ENCODE data around the gene PTPRS. TPM values are rescaled to one million over a fixed set of nuclear protein-coding genes. Genes with fewer than 3 reads are reported as not detected.

Gene PTPRS
- polyA plus RNA-seq, 4 donors: under 0.01 to 12.5 (median 6.6) TPM

- no peaks in the 10 kb centered on the region for H3K27me3 ChIP-seq (ENCODE audit: control insufficient read depth in 3 of 3, insufficient read depth in 3 of 3, low read length in 3 of 3)
- H3K9me3 ChIP-seq (ENCODE audit: control insufficient read depth in 2 of 2, insufficient read depth in 1 of 2, low read depth in 1 of 2, low read length in 1 of 2): no peaks in the 10 kb centered on the region
- H3K36me3 ChIP-seq (ENCODE audit: control insufficient read depth in 3 of 3, insufficient read depth in 2 of 3, low read depth in 1 of 3, low read length in 3 of 3): no peaks in the 10 kb centered on the region
- no peak overlapping the region for H3K4me3 ChIP-seq (ENCODE audit: low read depth in 1 of 3, low read length in 3 of 3)
- DNase-seq: no peak
- no peak overlapping the region for H3K27ac ChIP-seq (ENCODE audit: low read depth in 1 of 3, low read length in 2 of 3)
- no peaks in the 10 kb centered on the region for H3K4me1 ChIP-seq (ENCODE audit: control insufficient read depth in 3 of 3, insufficient read depth in 2 of 3, low read depth in 1 of 3, low read length in 2 of 3)
- WGBS, 3 donors: 58 to 64% (median 62%) methylated on average over 9 of the region's 9 CpGs
- no peak for FAIRE-seq
These were observed 19.6 kb upstream of the PTPRS start for GRCh38 chr19:5360003-5360780.

GRCh38 chr19:5358173-5358800, 17.7 kb upstream of the PTPRS start:
- no peaks in the 10 kb centered on the region for H3K4me1 ChIP-seq (ENCODE audit: control insufficient read depth in 3 of 3, insufficient read depth in 2 of 3, low read depth in 1 of 3, low read length in 2 of 3)
- no peak overlapping the region for H3K27ac ChIP-seq (ENCODE audit: low read depth in 1 of 3, low read length in 2 of 3)
- FAIRE-seq (no peak), DNase-seq (no peak)
- no peak overlapping the region for H3K4me3 ChIP-seq (ENCODE audit: low read depth in 1 of 3, low read length in 3 of 3)
- 56 to 64% (median 63%) methylated on average over 9 of the region's 9 CpGs for WGBS, 3 donors
- H3K27me3 ChIP-seq (ENCODE audit: control insufficient read depth in 3 of 3, insufficient read depth in 3 of 3, low read length in 3 of 3): peaks cover 0 to 3% (median 0%) of the 10 kb centered on the region in 3 donors
- no peaks in the 10 kb centered on the region for H3K36me3 ChIP-seq (ENCODE audit: control insufficient read depth in 3 of 3, insufficient read depth in 2 of 3, low read depth in 1 of 3, low read length in 3 of 3)
- no peaks in the 10 kb centered on the region for H3K9me3 ChIP-seq (ENCODE audit: control insufficient read depth in 2 of 2, insufficient read depth in 1 of 2, low read depth in 1 of 2, low read length in 1 of 2)

- no peak for DNase-seq
These were observed 17.0 kb upstream of the PTPRS start for GRCh38 chr19:5357584-5357983.

GRCh38 chr19:5356918-5357317, 16.3 kb upstream of the PTPRS start:
- H3K4me1 ChIP-seq (ENCODE audit: control insufficient read depth in 3 of 3, insufficient read depth in 2 of 3, low read depth in 1 of 3, low read length in 2 of 3): no peaks in the 10 kb centered on the region
- H3K27ac ChIP-seq (ENCODE audit: low read depth in 1 of 3, low read length in 2 of 3): no peak overlapping the region
- H3K27me3 ChIP-seq (ENCODE audit: control insufficient read depth in 3 of 3, insufficient read depth in 3 of 3, low read length in 3 of 3): peaks cover 0 to 3% (median under 1%) of the 10 kb centered on the region in 3 donors
- WGBS, 3 donors: 37 to 49% (median 46%) methylated on average over 13 of the region's 13 CpGs
- FAIRE-seq (no peak), DNase-seq (no peak)
- H3K4me3 ChIP-seq (ENCODE audit: low read depth in 1 of 3, low read length in 3 of 3): no peak overlapping the region
- H3K36me3 ChIP-seq (ENCODE audit: control insufficient read depth in 3 of 3, insufficient read depth in 2 of 3, low read depth in 1 of 3, low read length in 3 of 3): no peaks in the 10 kb centered on the region
- H3K9me3 ChIP-seq (ENCODE audit: control insufficient read depth in 2 of 2, insufficient read depth in 1 of 2, low read depth in 1 of 2, low read length in 1 of 2): no peaks in the 10 kb centered on the region

More at GRCh38 chr19:5357584-5357983, 17.0 kb upstream of the PTPRS start:
- Histone ChIP-seq H3K4me3 (ENCODE audit: low read depth in 1 of 3, low read length in 3 of 3) (no peak overlapping the region), H3K27me3 (ENCODE audit: control insufficient read depth in 3 of 3, insufficient read depth in 3 of 3, low read length in 3 of 3) (peaks cover 0 to 3% (median 0%) of the 10 kb centered on the region in 3 donors), H3K9me3 (ENCODE audit: control insufficient read depth in 2 of 2, insufficient read depth in 1 of 2, low read depth in 1 of 2, low read length in 1 of 2) (no peaks in the 10 kb centered on the region), H3K4me1 (ENCODE audit: control insufficient read depth in 3 of 3, insufficient read depth in 2 of 3, low read depth in 1 of 3, low read length in 2 of 3) (no peaks in the 10 kb centered on the region), H3K36me3 (ENCODE audit: control insufficient read depth in 3 of 3, insufficient read depth in 2 of 3, low read depth in 1 of 3, low read length in 3 of 3) (no peaks in the 10 kb centered on the region), H3K27ac (ENCODE audit: low read depth in 1 of 3, low read length in 2 of 3) (no peak overlapping the region)
- FAIRE-seq: no peak
- WGBS, 3 donors: 62 to 75% (median 72%) methylated on average over 4 of the region's 4 CpGs

- WGBS, 3 donors: 73 to 79% (median 79%) methylated on average over 5 of the region's 5 CpGs
- H3K27me3 ChIP-seq (ENCODE audit: control insufficient read depth in 3 of 3, insufficient read depth in 3 of 3, low read length in 3 of 3): peaks cover 0 to 4% (median 3%) of the 10 kb centered on the region in 3 donors
- H3K4me1 ChIP-seq (ENCODE audit: control insufficient read depth in 3 of 3, insufficient read depth in 2 of 3, low read depth in 1 of 3, low read length in 2 of 3): no peaks in the 10 kb centered on the region
- DNase-seq: no peak
- H3K9me3 ChIP-seq (ENCODE audit: control insufficient read depth in 2 of 2, insufficient read depth in 1 of 2, low read depth in 1 of 2, low read length in 1 of 2): no peaks in the 10 kb centered on the region
- no peaks in the 10 kb centered on the region for H3K36me3 ChIP-seq (ENCODE audit: control insufficient read depth in 3 of 3, insufficient read depth in 2 of 3, low read depth in 1 of 3, low read length in 3 of 3)
- no peak overlapping the region for H3K27ac ChIP-seq (ENCODE audit: low read depth in 1 of 3, low read length in 2 of 3)
- FAIRE-seq: no peak
- H3K4me3 ChIP-seq (ENCODE audit: low read depth in 1 of 3, low read length in 3 of 3): no peak overlapping the region
These were observed 15.8 kb upstream of the PTPRS start for GRCh38 chr19:5356428-5356827.

GRCh38 chr19:5355693-5356092, 15.1 kb upstream of the PTPRS start:
- no peaks in the 10 kb centered on the region for H3K36me3 ChIP-seq (ENCODE audit: control insufficient read depth in 3 of 3, insufficient read depth in 2 of 3, low read depth in 1 of 3, low read length in 3 of 3)
- H3K4me1 ChIP-seq (ENCODE audit: control insufficient read depth in 3 of 3, insufficient read depth in 2 of 3, low read depth in 1 of 3, low read length in 2 of 3): no peaks in the 10 kb centered on the region
- no peak overlapping the region for H3K27ac ChIP-seq (ENCODE audit: low read depth in 1 of 3, low read length in 2 of 3)
- DNase-seq (no peak), FAIRE-seq (no peak)
- H3K4me3 ChIP-seq (ENCODE audit: low read depth in 1 of 3, low read length in 3 of 3): no peak overlapping the region
- H3K27me3 ChIP-seq (ENCODE audit: control insufficient read depth in 3 of 3, insufficient read depth in 3 of 3, low read length in 3 of 3): peaks cover 0 to 4% (median 3%) of the 10 kb centered on the region in 3 donors
- no peaks in the 10 kb centered on the region for H3K9me3 ChIP-seq (ENCODE audit: control insufficient read depth in 2 of 2, insufficient read depth in 1 of 2, low read depth in 1 of 2, low read length in 1 of 2)
- 54 to 71% (median 69%) methylated on average over 5 of the region's 5 CpGs for WGBS, 3 donors

- Histone ChIP-seq H3K4me3 (ENCODE audit: low read depth in 1 of 3, low read length in 3 of 3) (no peak overlapping the region), H3K9me3 (ENCODE audit: control insufficient read depth in 2 of 2, insufficient read depth in 1 of 2, low read depth in 1 of 2, low read length in 1 of 2) (no peaks in the 10 kb centered on the region), H3K36me3 (ENCODE audit: control insufficient read depth in 3 of 3, insufficient read depth in 2 of 3, low read depth in 1 of 3, low read length in 3 of 3) (no peaks in the 10 kb centered on the region), H3K27ac (ENCODE audit: low read depth in 1 of 3, low read length in 2 of 3) (no peak overlapping the region), H3K4me1 (ENCODE audit: control insufficient read depth in 3 of 3, insufficient read depth in 2 of 3, low read depth in 1 of 3, low read length in 2 of 3) (no peaks in the 10 kb centered on the region), H3K27me3 (ENCODE audit: control insufficient read depth in 3 of 3, insufficient read depth in 3 of 3, low read length in 3 of 3) (peaks cover 0 to 4% (median 3%) of the 10 kb centered on the region in 3 donors)
- FAIRE-seq (no peak), DNase-seq (no peak)
- 46 to 56% (median 54%) methylated on average over 9 of the region's 9 CpGs for WGBS, 3 donors
These were observed 14.5 kb upstream of the PTPRS start for GRCh38 chr19:5355076-5355475.

- FAIRE-seq (no peak), DNase-seq (no peak)
- no peak overlapping the region for H3K27ac ChIP-seq (ENCODE audit: low read depth in 1 of 3, low read length in 2 of 3)
- no peaks in the 10 kb centered on the region for H3K4me1 ChIP-seq (ENCODE audit: control insufficient read depth in 3 of 3, insufficient read depth in 2 of 3, low read depth in 1 of 3, low read length in 2 of 3)
- no peak overlapping the region for H3K4me3 ChIP-seq (ENCODE audit: low read depth in 1 of 3, low read length in 3 of 3)
- WGBS, 3 donors: 74 to 88% (median 84%) methylated on average over 4 of the region's 4 CpGs
- H3K9me3 ChIP-seq (ENCODE audit: control insufficient read depth in 2 of 2, insufficient read depth in 1 of 2, low read depth in 1 of 2, low read length in 1 of 2): no peaks in the 10 kb centered on the region
- H3K27me3 ChIP-seq (ENCODE audit: control insufficient read depth in 3 of 3, insufficient read depth in 3 of 3, low read length in 3 of 3): peaks cover 0 to 4% (median 3%) of the 10 kb centered on the region in 3 donors
- no peaks in the 10 kb centered on the region for H3K36me3 ChIP-seq (ENCODE audit: control insufficient read depth in 3 of 3, insufficient read depth in 2 of 3, low read depth in 1 of 3, low read length in 3 of 3)
These were observed 13.8 kb upstream of the PTPRS start for GRCh38 chr19:5354403-5354802.
